Trophoblast cell (in vitro differentiated cells and primary cell): ENCODE measurements around the gene PIAS1.

Experiments used
- DNase-seq, 2 donors: peaks; one replicate each; pipeline ENCODE4 v3.0.0-alpha.2; 2016
- H2AFZ ChIP-seq: 2 replicates; pipeline ENCODE4 v1.6.1; 2013; ENCODE audit warnings: low read length, moderate library complexity, mild to moderate bottlenecking; ENCODE audit not compliant: insufficient read depth, poor library complexity
- H2AK5ac ChIP-seq: 2 replicates; pipeline ENCODE4 v1.6.1; 2013; ENCODE audit warnings: mild to moderate bottlenecking, low read length
- H2BK120ac ChIP-seq: 2 replicates; pipeline ENCODE4 v1.6.1; 2013; ENCODE audit warnings: low read length, mild to moderate bottlenecking, moderate library complexity; ENCODE audit not compliant: insufficient read depth, poor library complexity
- H2BK12ac ChIP-seq: 2 replicates; pipeline ENCODE4 v1.6.1; 2013; ENCODE audit warnings: mild to moderate bottlenecking, low read length, moderate library complexity
- H2BK5ac ChIP-seq: 2 replicates; pipeline ENCODE4 v1.6.1; 2013; ENCODE audit warnings: low read length, low read depth, moderate library complexity, mild to moderate bottlenecking; ENCODE audit not compliant: poor library complexity
- H3K14ac ChIP-seq: 2 replicates; pipeline ENCODE4 v1.6.1; 2013; ENCODE audit warnings: mild to moderate bottlenecking, low read length
- H3K18ac ChIP-seq: 2 replicates; pipeline ENCODE4 v1.6.1; 2013; ENCODE audit warnings: mild to moderate bottlenecking, low read length
- H3K23ac ChIP-seq: 2 replicates; pipeline ENCODE4 v1.6.1; 2013; ENCODE audit warnings: low read length
- H3K27ac ChIP-seq: 2 replicates; pipeline ENCODE4 v1.5.1; 2013; ENCODE audit warnings: low read depth, mild to moderate bottlenecking, inconsistent platforms, low read length, moderate library complexity
- H3K27me3 ChIP-seq: 2 replicates; pipeline ENCODE4 v1.6.1; 2013; ENCODE audit warnings: inconsistent platforms, mild to moderate bottlenecking, low read length, moderate library complexity; ENCODE audit not compliant: insufficient read depth
- H3K36me3 ChIP-seq, 2 experiments: 1 replicate in 1 of 2; 2 replicates in 1 of 2; pipeline ENCODE4 v1.6.1; 2013; ENCODE audit warnings: low read length in 2 of 2, mild to moderate bottlenecking in 2 of 2, moderate library complexity in 1 of 2; ENCODE audit not compliant: insufficient read depth in 2 of 2, control insufficient read depth in 1 of 2
- H3K4ac ChIP-seq: 2 replicates; pipeline ENCODE4 v1.6.1; 2013; ENCODE audit warnings: low read depth, mild to moderate bottlenecking, low read length, moderate library complexity
- H3K4me1 ChIP-seq, 2 experiments: 1 replicate in 1 of 2; 2 replicates in 1 of 2; pipeline ENCODE4 v1.6.1; 2013; ENCODE audit warnings: low read length in 2 of 2, mild to moderate bottlenecking in 2 of 2, moderate library complexity in 1 of 2; ENCODE audit not compliant: insufficient read depth in 2 of 2, control insufficient read depth in 1 of 2
- H3K4me2 ChIP-seq: 2 replicates; pipeline ENCODE4 v1.6.1; 2013; ENCODE audit warnings: inconsistent platforms, mild to moderate bottlenecking, low read length, moderate library complexity
- H3K4me3 ChIP-seq: 2 replicates; pipeline ENCODE4 v1.5.1; 2013; ENCODE audit warnings: mild to moderate bottlenecking, low read depth, low read length, inconsistent platforms
- H3K79me1 ChIP-seq: one replicate; pipeline ENCODE4 v1.6.1; 2013; ENCODE audit warnings: low read length
- H3K79me2 ChIP-seq: 2 replicates; pipeline ENCODE4 v1.6.1; 2013; ENCODE audit warnings: low read length, mild to moderate bottlenecking; ENCODE audit not compliant: control insufficient read depth, insufficient read depth, poor library complexity
- H3K9ac ChIP-seq: 2 replicates; pipeline ENCODE4 v1.6.1; 2013; ENCODE audit warnings: mild to moderate bottlenecking, low read length
- H3K9me3 ChIP-seq: 2 replicates; pipeline ENCODE4 v1.6.1; 2013; ENCODE audit warnings: low read depth, mild to moderate bottlenecking, control low read depth, inconsistent platforms, low read length; ENCODE audit not compliant: insufficient read depth
- H4K12ac ChIP-seq: 2 replicates; pipeline ENCODE4 v1.6.1; 2013; ENCODE audit warnings: low read depth, mild to moderate bottlenecking, low read length, moderate library complexity
- H4K8ac ChIP-seq: 2 replicates; pipeline ENCODE4 v1.6.1; 2013; ENCODE audit warnings: low read depth, mild to moderate bottlenecking, low read length, moderate library complexity
- H4K91ac ChIP-seq: one replicate; pipeline ENCODE4 v1.6.1; 2013; ENCODE audit warnings: low read depth, mild to moderate bottlenecking, low read length, moderate library complexity
- WGBS: extraction: QIAGEN DNeasy Blood & Tissue Kit; methylation state at CpG from one replicate; pipeline ENCODE4 v1.1.7; 2013; ENCODE audit warnings: missing lambda C conversion rate; ENCODE audit not compliant: insufficient read length, insufficient coverage; ENCODE audit errors: extremely low coverage; 5-methylcytosine and 5-hydroxymethylcytosine counted together

The PIAS1 gene

GRCh38 chr15:68241088-68241935, 187.2 kb downstream of the PIAS1 start:
- Histone ChIP-seq H3K9me3 (no peaks in the 10 kb centered on the region), H3K9ac (no peak overlapping the region), H3K4me2 (no peak overlapping the region), H3K27ac (no peak overlapping the region), H3K18ac (no peak overlapping the region), H3K4ac (no peak overlapping the region), H3K79me2 (no peaks in the 10 kb centered on the region), H3K14ac (no peak overlapping the region), H2BK12ac (no peak overlapping the region), H2BK120ac (no peak overlapping the region), H2AK5ac (no peak overlapping the region), H3K27me3 (no peaks in the 10 kb centered on the region), H4K91ac (no peak overlapping the region), H3K4me3 (no peak overlapping the region), H3K36me3 (no peaks in the 10 kb centered on the region), H4K12ac (no peak overlapping the region), H3K23ac (no peak overlapping the region), H4K8ac (no peak overlapping the region), H2BK5ac (no peak overlapping the region), H3K4me1 (no peaks in the 10 kb centered on the region), H2AFZ (no peak overlapping the region), H3K79me1 (no peaks in the 10 kb centered on the region)
- no CpG with 5 or more reads among the region's 5 CpGs for WGBS
- no peak for DNase-seq
